Cardiac muscle cell (in vitro differentiated cells and primary cell): Measurements from ENCODE around the gene TATDN2. TPM values are rescaled to one million over a fixed set of nuclear protein-coding genes. Genes with fewer than 3 reads are reported as not detected.

Experiments
- DNase-seq, 2 donors: peaks; one replicate each; pipeline versions ENCODE4 v3.0.0 to v3.0.0-alpha.2; 2010 to 2017; ENCODE audit warnings: low read depth in 1 of 2, low spot score in 1 of 2
- H3K27ac ChIP-seq: fragments of 200-600 bp; sonication (generic); 2 replicates; pipeline ENCODE4 v1.5.1; 2016
- H3K27me3 ChIP-seq: fragments of 200-600 bp; sonication (generic); 2 replicates; pipeline ENCODE4 v1.6.0; 2016; ENCODE audit warnings: control low read depth
- H3K36me3 ChIP-seq: fragments of 200-600 bp; sonication (generic); 2 replicates; pipeline ENCODE4 v1.5.1; 2016; ENCODE audit warnings: control low read depth
- H3K4me1 ChIP-seq: fragments of 200-600 bp; sonication (generic); 2 replicates; pipeline ENCODE4 v1.8.1; 2017; ENCODE audit warnings: low read depth, mild to moderate bottlenecking, mixed run types
- H3K4me3 ChIP-seq: fragments of 200-600 bp; sonication (generic); 2 replicates; pipeline ENCODE4 v1.5.1; 2016; ENCODE audit warnings: mild to moderate bottlenecking
- H3K9me3 ChIP-seq: fragments of 200-600 bp; sonication (generic); 2 replicates; pipeline ENCODE4 v1.5.1; 2017; ENCODE audit warnings: low read depth, mild to moderate bottlenecking, control low read depth
- polyA plus RNA-seq: library from polyadenylated mRNA; unstranded; fragments of >200 nt; fragmentation: Nextera tagmentation; extraction: Ambion mirVana; gene quantifications from 2 replicates; pipeline ENCODE4 v1.2.1, GENCODE V29; 2016
- total RNA-seq: library from RNA; depleted of rRNA; stranded (reverse); fragments of >200 nt; gene quantifications from 2 replicates; pipeline ENCODE4 v1.2.3, GENCODE V29; 2016
- TF ChIP-seq, protein P1 (sequence below): IDR thresholded peaks from 2 replicates; pipeline ENCODE4 v1.5.1; 2012; ENCODE audit warnings: low read depth, mild to moderate bottlenecking, low read length

Gene TATDN2
- total and polyA plus RNA-seq, 2 experiments from 2014 or later: 7.7 to 13.1 TPM

DNA sequence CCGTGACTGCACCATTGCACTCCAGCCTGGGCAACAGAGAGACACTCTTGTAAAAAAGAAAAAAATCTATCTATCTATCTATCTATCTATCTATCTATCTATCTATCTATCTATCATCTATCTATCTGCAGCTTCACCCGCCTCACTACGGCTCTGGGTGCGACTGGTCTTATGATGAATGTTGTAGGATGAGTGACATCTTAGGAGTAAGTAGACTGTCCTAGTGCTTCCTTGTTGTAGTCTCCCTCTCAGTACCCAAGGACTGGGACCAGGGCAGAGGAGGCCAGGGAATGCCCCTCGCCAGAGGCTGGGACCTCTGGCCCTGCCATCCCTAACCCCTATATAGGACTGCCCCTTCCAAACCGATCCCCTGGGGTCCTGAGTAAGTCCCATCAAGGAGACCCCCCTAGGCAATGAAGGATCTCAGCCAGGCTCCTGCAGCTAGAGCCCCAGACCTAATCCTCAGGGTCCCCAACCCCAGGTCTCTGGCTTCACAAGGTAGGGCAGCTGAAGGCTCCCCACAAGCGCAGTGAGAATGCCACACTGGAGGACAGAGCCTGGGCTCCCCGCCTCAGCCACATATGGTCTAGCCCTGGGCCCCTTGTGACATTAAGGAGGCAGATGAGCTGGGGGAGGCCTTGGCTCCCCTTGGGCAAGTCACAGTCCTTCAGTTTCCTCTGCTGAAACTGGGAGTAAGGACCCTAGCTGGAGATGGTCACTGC, 73.5 kb downstream of the TATDN2 start:
- TF ChIP-seq, protein P1, sequence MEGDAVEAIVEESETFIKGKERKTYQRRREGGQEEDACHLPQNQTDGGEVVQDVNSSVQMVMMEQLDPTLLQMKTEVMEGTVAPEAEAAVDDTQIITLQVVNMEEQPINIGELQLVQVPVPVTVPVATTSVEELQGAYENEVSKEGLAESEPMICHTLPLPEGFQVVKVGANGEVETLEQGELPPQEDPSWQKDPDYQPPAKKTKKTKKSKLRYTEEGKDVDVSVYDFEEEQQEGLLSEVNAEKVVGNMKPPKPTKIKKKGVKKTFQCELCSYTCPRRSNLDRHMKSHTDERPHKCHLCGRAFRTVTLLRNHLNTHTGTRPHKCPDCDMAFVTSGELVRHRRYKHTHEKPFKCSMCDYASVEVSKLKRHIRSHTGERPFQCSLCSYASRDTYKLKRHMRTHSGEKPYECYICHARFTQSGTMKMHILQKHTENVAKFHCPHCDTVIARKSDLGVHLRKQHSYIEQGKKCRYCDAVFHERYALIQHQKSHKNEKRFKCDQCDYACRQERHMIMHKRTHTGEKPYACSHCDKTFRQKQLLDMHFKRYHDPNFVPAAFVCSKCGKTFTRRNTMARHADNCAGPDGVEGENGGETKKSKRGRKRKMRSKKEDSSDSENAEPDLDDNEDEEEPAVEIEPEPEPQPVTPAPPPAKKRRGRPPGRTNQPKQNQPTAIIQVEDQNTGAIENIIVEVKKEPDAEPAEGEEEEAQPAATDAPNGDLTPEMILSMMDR: no peak
- DNase-seq: no peak
- H3K4me1 ChIP-seq: no peaks in the 10 kb centered on the region
- no peak overlapping the region for H3K4me3 ChIP-seq
- H3K36me3 ChIP-seq: peaks cover 20% of the 10 kb centered on the region
- H3K9me3 ChIP-seq: no peaks in the 10 kb centered on the region
- no peak overlapping the region for H3K27ac ChIP-seq
- H3K27me3 ChIP-seq: peaks cover 12% of the 10 kb centered on the region

DNA sequence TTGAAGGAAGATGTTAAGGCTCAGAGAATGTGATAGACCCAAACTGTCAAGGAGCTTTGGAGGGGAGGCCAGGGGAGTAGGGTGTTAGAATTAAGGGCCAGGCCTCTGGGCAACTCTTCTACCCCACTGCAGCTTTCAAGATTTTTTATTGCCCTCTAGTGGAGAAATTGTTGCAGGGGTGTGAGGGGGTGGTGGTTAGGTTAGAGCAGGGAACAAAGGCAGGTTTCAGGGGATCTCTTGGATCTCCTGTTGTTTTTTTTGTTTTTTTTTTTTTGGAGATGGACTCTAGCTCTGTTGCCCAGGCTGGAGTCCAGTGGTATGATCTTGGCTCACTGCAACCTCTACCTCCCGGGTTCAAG, 74.1 kb downstream of the TATDN2 start:
- TF ChIP-seq, protein P1: peak; percentile 33
- no peak overlapping the region for H3K27ac ChIP-seq
- no peaks in the 10 kb centered on the region for H3K9me3 ChIP-seq
- peaks cover 19% of the 10 kb centered on the region for H3K36me3 ChIP-seq
- H3K4me1 ChIP-seq: no peaks in the 10 kb centered on the region
- peaks cover 17% of the 10 kb centered on the region for H3K27me3 ChIP-seq
- no peak for DNase-seq
- no peak overlapping the region for H3K4me3 ChIP-seq

DNA sequence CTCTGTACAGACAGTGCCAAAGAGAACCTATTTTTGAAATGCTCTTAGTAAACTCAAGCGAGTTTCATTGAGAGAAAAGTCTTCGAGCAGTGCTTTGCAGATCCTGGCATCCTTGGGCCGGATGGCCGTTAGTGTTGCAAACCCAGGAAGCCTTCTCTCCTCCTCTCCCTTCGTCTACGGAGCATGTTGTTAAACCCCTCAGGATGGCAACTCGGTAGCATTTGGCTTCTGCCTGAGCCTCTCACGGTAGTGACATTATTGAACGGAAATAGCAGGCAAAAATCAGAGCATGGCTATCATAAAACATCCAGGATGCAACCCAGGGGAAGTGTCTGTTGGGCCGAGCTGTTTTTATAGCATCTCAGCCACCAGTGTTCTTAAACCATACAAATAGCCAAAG, 79.3 kb downstream of the TATDN2 start:
- no peaks in the 10 kb centered on the region for H3K9me3 ChIP-seq
- H3K4me3 ChIP-seq: no peak overlapping the region
- peaks cover 52% of the 10 kb centered on the region for H3K27me3 ChIP-seq
- TF ChIP-seq, protein P1: no peak
- DNase-seq: no peak
- no peaks in the 10 kb centered on the region for H3K4me1 ChIP-seq
- H3K36me3 ChIP-seq: no peaks in the 10 kb centered on the region
- no peak overlapping the region for H3K27ac ChIP-seq

DNA sequence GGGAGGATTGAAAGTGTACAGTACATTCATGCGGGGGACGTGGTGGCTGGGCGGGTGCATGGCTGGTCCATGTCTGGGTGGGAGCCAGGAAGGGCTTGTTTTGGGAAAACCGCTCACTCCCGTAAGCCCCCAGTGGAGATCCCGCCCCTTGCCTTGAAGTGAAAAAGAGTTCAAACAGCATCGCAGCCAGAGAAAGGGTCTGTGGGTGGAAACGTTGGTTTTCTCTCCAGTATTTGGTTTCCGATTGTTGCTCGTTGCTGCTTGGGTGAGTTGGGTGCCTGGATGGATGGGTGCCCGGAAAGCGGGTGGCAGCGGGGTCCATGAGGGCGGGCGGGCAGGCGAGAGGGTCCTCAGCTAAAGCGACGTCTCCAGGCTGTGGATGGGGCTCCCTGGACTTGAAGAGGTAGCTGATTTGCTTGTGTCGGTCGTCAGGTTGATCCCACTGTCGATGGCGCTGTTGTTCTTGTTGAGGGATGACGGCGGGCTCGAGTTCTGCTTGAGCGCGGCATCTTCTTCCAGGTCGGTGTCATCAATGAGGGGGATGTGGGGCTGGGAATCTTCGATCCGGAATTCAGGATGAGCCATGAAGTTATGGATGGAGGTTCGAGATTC, 80.3 kb downstream of the TATDN2 start:
- Histone ChIP-seq H3K4me1 (no peaks in the 10 kb centered on the region), H3K27me3 (peaks cover 52% of the 10 kb centered on the region), H3K27ac (no peak overlapping the region), H3K36me3 (no peaks in the 10 kb centered on the region), H3K9me3 (no peaks in the 10 kb centered on the region), H3K4me3 (no peak overlapping the region)
- DNase-seq: no peak
- TF ChIP-seq, protein P1: no peak

DNA sequence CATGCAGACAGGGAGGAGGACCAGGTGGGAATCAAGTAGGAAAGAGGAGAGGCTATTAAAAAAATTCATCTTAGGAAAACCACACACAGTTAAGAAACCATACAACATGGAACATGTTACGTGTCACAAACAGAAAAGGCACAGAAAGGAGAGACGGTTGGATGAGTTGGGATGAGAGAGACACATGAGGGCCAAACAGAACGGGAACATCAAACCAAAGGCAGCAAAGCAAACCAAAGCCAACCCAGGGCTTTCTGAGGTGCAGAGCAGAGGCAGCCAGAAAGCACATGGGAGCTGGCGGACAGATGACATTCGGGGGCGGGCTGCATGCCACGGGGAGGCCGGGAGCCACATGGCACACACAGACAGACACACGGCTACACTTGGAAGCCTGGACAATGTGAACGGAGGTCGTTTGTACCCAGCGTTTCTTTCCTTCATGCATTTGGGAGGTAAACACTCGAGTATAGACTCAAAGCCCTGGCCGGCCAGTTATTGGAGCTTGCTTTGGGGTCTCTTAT, 81.3 kb downstream of the TATDN2 start:
- no peak overlapping the region for H3K4me3 ChIP-seq
- H3K36me3 ChIP-seq: no peaks in the 10 kb centered on the region
- H3K27ac ChIP-seq: no peak overlapping the region
- no peaks in the 10 kb centered on the region for H3K9me3 ChIP-seq
- TF ChIP-seq, protein P1: no peak
- no peaks in the 10 kb centered on the region for H3K4me1 ChIP-seq
- DNase-seq: no peak
- H3K27me3 ChIP-seq: peaks cover 52% of the 10 kb centered on the region
